Fibroblast of lung (primary cell): ENCODE results near the gene UBE3C. TPM values are rescaled to one million over a fixed set of nuclear protein-coding genes. Genes with fewer than 3 reads are reported as not detected.

Experiments used
- DNase-seq, 2 donors: peaks; one replicate each; pipeline versions ENCODE4 v3.0.0 to v3.0.0-alpha.2; 2010; ENCODE audit warnings: low read depth in 2 of 2
- H2AFZ ChIP-seq: 2 replicates; pipeline ENCODE4 v1.5.1; 2012; ENCODE audit warnings: low read length, control low read depth, inconsistent platforms
- H3K27ac ChIP-seq: 2 replicates; pipeline ENCODE4 v1.5.1; 2011; ENCODE audit warnings: low read length, control low read depth; ENCODE audit not compliant: insufficient read depth
- H3K27me3 ChIP-seq: 2 replicates; pipeline ENCODE4 v1.5.1; 2011; ENCODE audit warnings: mild to moderate bottlenecking, low read length; ENCODE audit not compliant: control insufficient read depth, insufficient read depth
- H3K36me3 ChIP-seq: 2 replicates; pipeline ENCODE4 v1.5.1; 2011; ENCODE audit warnings: low read length; ENCODE audit not compliant: control insufficient read depth, insufficient read depth
- H3K4me1 ChIP-seq: 2 replicates; pipeline ENCODE4 v1.5.1; 2011; ENCODE audit warnings: low read length; ENCODE audit not compliant: control insufficient read depth, insufficient read depth; ENCODE audit errors: extremely low read depth
- H3K4me2 ChIP-seq: 2 replicates; pipeline ENCODE4 v1.5.1; 2011; ENCODE audit warnings: low read length, control low read depth; ENCODE audit not compliant: insufficient read depth; ENCODE audit errors: extremely low read depth
- H3K4me3 ChIP-seq, 4 experiments: fragments of 200-600 bp in 1 of 4; sonication (generic) in 1 of 4; replicated peaks in 1 of 4; 2 replicates each; pipeline ENCODE4 v1.5.1; 2011 to 2016; ENCODE audit warnings: low read length in 4 of 4, low read depth in 3 of 4, mild to moderate bottlenecking in 3 of 4, control low read depth in 2 of 4, inconsistent platforms in 1 of 4, mixed read lengths in 1 of 4; ENCODE audit not compliant: insufficient read depth in 1 of 4; ENCODE audit errors: control extremely low read depth in 1 of 4
- H3K79me2 ChIP-seq: 2 replicates; pipeline ENCODE4 v1.5.1; 2012; ENCODE audit warnings: mild to moderate bottlenecking, low read length, inconsistent platforms; ENCODE audit not compliant: control insufficient read depth, insufficient read depth
- H3K9ac ChIP-seq: 2 replicates; pipeline ENCODE4 v1.5.1; 2011; ENCODE audit warnings: mild to moderate bottlenecking, low read length, control low read depth; ENCODE audit not compliant: insufficient read depth
- H3K9me3 ChIP-seq: 2 replicates; pipeline ENCODE4 v1.5.1; 2012; ENCODE audit warnings: low read depth, low read length; ENCODE audit not compliant: control insufficient read depth, insufficient read depth
- H4K20me1 ChIP-seq: 2 replicates; pipeline ENCODE4 v1.5.1; 2011; ENCODE audit warnings: low read length; ENCODE audit not compliant: control insufficient read depth, insufficient read depth; ENCODE audit errors: extremely low read depth
- CTCF ChIP-seq, 2 donors: IDR thresholded peaks in 1 of 2; conservative IDR thresholded peaks in 1 of 2; 1 replicate in 1 of 2; 2 replicates in 1 of 2; pipeline ENCODE4 v1.5.1; 2011 to 2012; ENCODE audit warnings: low read length in 2 of 2, control low read depth in 1 of 2, inconsistent platforms in 1 of 2, low read depth in 1 of 2, mild to moderate bottlenecking in 1 of 2
- EZH2 ChIP-seq: IDR thresholded peaks from 2 replicates; pipeline ENCODE4 v1.5.1; 2012; ENCODE audit warnings: low read length, control low read depth, mild to moderate bottlenecking; ENCODE audit errors: missing control alignments
- polyA plus RNA-seq, 2 donors: library from polyadenylated mRNA; depleted of rRNA in 1 of 2; stranded (reverse) in 1 of 2; unstranded in 1 of 2; fragments of >200 nt; gene quantifications; 2 replicates each; pipeline ENCODE4 v1.2.1, GENCODE V29; 2011 to 2012; ENCODE audit warnings: missing spikeins in 1 of 2
- total RNA-seq: library from RNA; depleted of rRNA; stranded (reverse); fragments of >200 nt; gene quantifications from 2 replicates; pipeline ENCODE4 v1.2.1, GENCODE V29; 2014

The UBE3C gene
- total and polyA plus RNA-seq, 2 donors (not counting 1 experiment from before 2014, with no cell fraction given): 76.2 to 91.0 TPM

- H3K4me2 ChIP-seq: peak overlapping the region; percentile 23
- H3K79me2 ChIP-seq: peaks cover 98% of the 10 kb centered on the region
- peaks cover 11% of the 10 kb centered on the region for H4K20me1 ChIP-seq
- H3K4me1 ChIP-seq: no peaks in the 10 kb centered on the region
- peak; percentile 43 to 64 for DNase-seq
- no peak overlapping the region for H3K27ac ChIP-seq
- no peak overlapping the region for H2AFZ ChIP-seq
- H3K9me3 ChIP-seq: no peaks in the 10 kb centered on the region
- H3K36me3 ChIP-seq: no peaks in the 10 kb centered on the region
- TF ChIP-seq CTCF (conservative IDR thresholded peaks at IDR 0.05 in 1 of 2, IDR thresholded peaks at IDR 0.05 in 1 of 2; ENCODE audit: low read depth in 1 of 2, low read length in 2 of 2) (no peak), EZH2 (no peak)
- no peaks in the 10 kb centered on the region for H3K27me3 ChIP-seq
- no peak overlapping the region for H3K9ac ChIP-seq
- H3K4me3 ChIP-seq: no peak overlapping the region
These were observed 12.2 kb downstream of the UBE3C start for GRCh38 chr7:157150882-157151281.

- no peak overlapping the region for H3K4me2 ChIP-seq
- H3K9ac ChIP-seq: no peak overlapping the region
- no peak overlapping the region for H2AFZ ChIP-seq
- H3K4me1 ChIP-seq: no peaks in the 10 kb centered on the region
- no peak overlapping the region for H3K4me3 ChIP-seq
- peaks cover 96% of the 10 kb centered on the region for H3K79me2 ChIP-seq
- H3K36me3 ChIP-seq: no peaks in the 10 kb centered on the region
- H3K9me3 ChIP-seq: no peaks in the 10 kb centered on the region
- no peak overlapping the region for H3K27ac ChIP-seq
- no peak for TF ChIP-seq EZH2
- no peak for TF ChIP-seq CTCF (conservative IDR thresholded peaks at IDR 0.05 in 1 of 2, IDR thresholded peaks at IDR 0.05 in 1 of 2; ENCODE audit: low read depth in 1 of 2, low read length in 2 of 2)
- no peak for DNase-seq
- no peaks in the 10 kb centered on the region for H3K27me3 ChIP-seq
- peaks cover 11% of the 10 kb centered on the region for H4K20me1 ChIP-seq
These were observed 13.1 kb downstream of the UBE3C start for GRCh38 chr7:157151626-157152339.

- Histone ChIP-seq H4K20me1 (peaks cover 14% of the 10 kb centered on the region), H3K79me2 (peaks cover 96% of the 10 kb centered on the region), H3K4me1 (no peaks in the 10 kb centered on the region), H3K4me3 (no peak overlapping the region), H3K9ac (no peak overlapping the region), H3K36me3 (no peaks in the 10 kb centered on the region), H3K27me3 (no peaks in the 10 kb centered on the region), H3K4me2 (no peak overlapping the region), H3K9me3 (no peaks in the 10 kb centered on the region), H2AFZ (no peak overlapping the region), H3K27ac (no peak overlapping the region)
- no peak for TF ChIP-seq CTCF (conservative IDR thresholded peaks at IDR 0.05 in 1 of 2, IDR thresholded peaks at IDR 0.05 in 1 of 2; ENCODE audit: low read depth in 1 of 2, low read length in 2 of 2)
- no peak for TF ChIP-seq EZH2
- DNase-seq: no peak
These were observed 13.7 kb downstream of the UBE3C start for GRCh38 chr7:157152391-157152937.
